ENCODE data around the gene CUX1.

CUX1 gene

GRCh38 chr7:102294589-102294988 lies 477.2 kb downstream of the CUX1 start:
- H3K4me1 ChIP-seq (ENCODE audit: control insufficient read depth, low read length): peaks cover 73% of the 10 kb centered on the region
- H3K9me2 ChIP-seq (replicated peaks; ENCODE audit: control insufficient read depth, low read length): no peaks in the 10 kb centered on the region
- no peak overlapping the region for H3K4me3 ChIP-seq (ENCODE audit: low read length)
- no peaks in the 10 kb centered on the region for H3K27me3 ChIP-seq (ENCODE audit: control insufficient read depth, low read length)
- no peaks in the 10 kb centered on the region for H3K9me3 ChIP-seq (ENCODE audit: control insufficient read depth, insufficient read depth, low read length)
- no peak for TF ChIP-seq CTCF (IDR thresholded peaks at IDR 0.05; ENCODE audit: low read depth, low read length, poor library complexity, severe bottlenecking)
- H3K4me2 ChIP-seq (ENCODE audit: low read length): peak overlapping the region; percentile 86
- H4K20me1 ChIP-seq (ENCODE audit: control insufficient read depth, insufficient read depth, low read depth, low read length): peaks cover 33% of the 10 kb centered on the region
- peaks cover 18% of the 10 kb centered on the region for H3F3A ChIP-seq (ENCODE audit: control insufficient read depth, insufficient read depth)
- H3K36me3 ChIP-seq (ENCODE audit: control insufficient read depth, low read length): peaks cover 71% of the 10 kb centered on the region
- H3K79me2 ChIP-seq (ENCODE audit: control insufficient read depth, low read length): peaks cover 91% of the 10 kb centered on the region
- peak overlapping the region; percentile 21 for H3K27ac ChIP-seq (ENCODE audit: low read depth, low read length)

GRCh38 chr7:102295346-102296178 lies 478.1 kb downstream of the CUX1 start:
- H3K27me3 ChIP-seq (ENCODE audit: control insufficient read depth, low read length): no peaks in the 10 kb centered on the region
- peaks cover 75% of the 10 kb centered on the region for H3K36me3 ChIP-seq (ENCODE audit: control insufficient read depth, low read length)
- peaks cover 30% of the 10 kb centered on the region for H4K20me1 ChIP-seq (ENCODE audit: control insufficient read depth, insufficient read depth, low read depth, low read length)
- H3K4me2 ChIP-seq (ENCODE audit: low read length): peak overlapping the region; percentile 86; the same call in 1 of the 2 replicates
- TF ChIP-seq EZH2phosphoT487 (IDR thresholded peaks at IDR 0.05; ENCODE audit: borderline replicate concordance, low read length) (no peak), CTCF (IDR thresholded peaks at IDR 0.05; ENCODE audit: low read depth, low read length, poor library complexity, severe bottlenecking) (no peak)
- H3K27ac ChIP-seq (ENCODE audit: low read depth, low read length): peak overlapping the region; percentile 21; the same call in 1 of the 2 replicates
- H3K4me1 ChIP-seq (ENCODE audit: control insufficient read depth, low read length): peaks cover 64% of the 10 kb centered on the region
- peaks cover 96% of the 10 kb centered on the region for H3K79me2 ChIP-seq (ENCODE audit: control insufficient read depth, low read length)
- H3K4me3 ChIP-seq (ENCODE audit: low read length): no peak overlapping the region
- no peaks in the 10 kb centered on the region for H3K9me2 ChIP-seq (replicated peaks; ENCODE audit: control insufficient read depth, low read length)
- H3K9me3 ChIP-seq (ENCODE audit: control insufficient read depth, insufficient read depth, low read length): no peaks in the 10 kb centered on the region
- peaks cover 14% of the 10 kb centered on the region for H3F3A ChIP-seq (ENCODE audit: control insufficient read depth, insufficient read depth)

- Histone ChIP-seq H3K79me2 (ENCODE audit: control insufficient read depth, low read length) (peaks cover 95% of the 10 kb centered on the region), H3K9me2 (replicated peaks; ENCODE audit: control insufficient read depth, low read length) (no peaks in the 10 kb centered on the region), H3K4me1 (ENCODE audit: control insufficient read depth, low read length) (peaks cover 60% of the 10 kb centered on the region), H3K27me3 (ENCODE audit: control insufficient read depth, low read length) (no peaks in the 10 kb centered on the region), H3K4me2 (ENCODE audit: low read length) (no peak overlapping the region), H4K20me1 (ENCODE audit: control insufficient read depth, insufficient read depth, low read depth, low read length) (peaks cover 25% of the 10 kb centered on the region; the same call in 1 of the 2 replicates), H3K36me3 (ENCODE audit: control insufficient read depth, low read length) (peaks cover 73% of the 10 kb centered on the region), H3K4me3 (ENCODE audit: low read length) (no peak overlapping the region), H3K9me3 (ENCODE audit: control insufficient read depth, insufficient read depth, low read length) (no peaks in the 10 kb centered on the region), H3K27ac (ENCODE audit: low read depth, low read length) (no peak overlapping the region), H3F3A (ENCODE audit: control insufficient read depth, insufficient read depth) (peaks cover 9% of the 10 kb centered on the region)
- TF ChIP-seq CTCF (IDR thresholded peaks at IDR 0.05; ENCODE audit: low read depth, low read length, poor library complexity, severe bottlenecking) (no peak), EZH2phosphoT487 (IDR thresholded peaks at IDR 0.05; ENCODE audit: borderline replicate concordance, low read length) (no peak)
Observed at GRCh38 chr7:102296179-102296438, 478.7 kb downstream of the CUX1 start.
